HG03039 (cell line): Measurements from ENCODE around the gene TARS2.

Experiments
- ATAC-seq: cut with Tn5 transposase; IDR thresholded peaks from one replicate; pipeline ENCODE4 v1.9.1; 2021; ENCODE audit warnings: mild to moderate bottlenecking, moderate library complexity; ENCODE audit not compliant: unreplicated experiment

TARS2 gene

GRCh38 chr1:150536836-150537731 lies 49.9 kb downstream of the TARS2 start:
- no peak for ATAC-seq

GRCh38 chr1:150537732-150538684 lies 50.8 kb downstream of the TARS2 start:
- ATAC-seq, result no peak

GRCh38 chr1:150543500-150544143 lies 56.4 kb downstream of the TARS2 start:
- ATAC-seq, result no peak

DNA sequence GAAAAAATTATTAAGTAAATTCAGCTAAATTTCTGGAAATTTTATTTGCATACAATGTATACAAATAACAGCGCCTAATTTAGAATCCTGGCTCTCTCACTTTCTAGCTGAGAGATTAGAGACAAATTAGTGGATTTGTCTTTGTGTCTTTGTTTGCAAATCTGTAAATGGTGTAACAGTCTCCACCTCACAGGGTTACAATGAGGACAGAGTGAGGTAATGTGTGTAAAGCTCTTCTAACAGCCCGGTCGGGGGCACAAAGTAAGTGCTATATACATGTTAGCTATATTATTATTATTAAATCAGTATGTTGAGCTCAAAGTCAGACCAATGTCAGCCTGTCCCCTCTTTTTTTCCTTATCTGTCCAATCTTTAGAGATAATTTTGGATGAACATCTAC lies 57.0 kb downstream of the TARS2 start:
- no peak for ATAC-seq

DNA sequence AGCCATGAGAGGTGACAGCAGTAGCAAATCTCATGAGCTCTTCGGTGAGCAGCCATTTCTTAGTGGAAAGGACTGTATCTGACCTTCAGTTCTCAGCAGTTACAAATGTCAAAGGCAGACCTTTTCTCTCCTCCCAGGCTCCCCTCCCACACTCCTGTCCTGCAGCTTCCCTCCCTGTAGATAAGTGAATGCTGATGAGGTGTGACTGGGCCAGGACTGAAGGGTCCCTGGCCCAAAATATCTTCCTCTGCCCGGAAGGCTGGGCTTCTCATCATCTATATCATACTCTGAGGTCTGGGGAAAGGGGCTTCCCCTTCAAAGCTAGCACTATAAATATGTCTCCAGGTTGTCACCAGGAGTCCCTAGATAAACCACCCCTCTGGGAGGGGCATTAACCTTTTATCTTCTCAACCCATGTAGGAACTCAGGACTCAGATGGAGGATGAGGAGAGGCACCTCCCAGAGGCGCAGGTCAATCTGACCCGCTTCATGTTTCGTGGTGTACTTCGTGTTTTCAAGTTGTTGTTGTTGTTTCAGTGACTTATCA lies 58.3 kb downstream of the TARS2 start:
- ATAC-seq, result no peak

- no peak for ATAC-seq
Observed at GRCh38 chr1:150546294-150546937, 59.2 kb downstream of the TARS2 start.

- no peak for ATAC-seq
Observed at GRCh38 chr1:150548324-150548631, 61.1 kb downstream of the TARS2 start.

DNA sequence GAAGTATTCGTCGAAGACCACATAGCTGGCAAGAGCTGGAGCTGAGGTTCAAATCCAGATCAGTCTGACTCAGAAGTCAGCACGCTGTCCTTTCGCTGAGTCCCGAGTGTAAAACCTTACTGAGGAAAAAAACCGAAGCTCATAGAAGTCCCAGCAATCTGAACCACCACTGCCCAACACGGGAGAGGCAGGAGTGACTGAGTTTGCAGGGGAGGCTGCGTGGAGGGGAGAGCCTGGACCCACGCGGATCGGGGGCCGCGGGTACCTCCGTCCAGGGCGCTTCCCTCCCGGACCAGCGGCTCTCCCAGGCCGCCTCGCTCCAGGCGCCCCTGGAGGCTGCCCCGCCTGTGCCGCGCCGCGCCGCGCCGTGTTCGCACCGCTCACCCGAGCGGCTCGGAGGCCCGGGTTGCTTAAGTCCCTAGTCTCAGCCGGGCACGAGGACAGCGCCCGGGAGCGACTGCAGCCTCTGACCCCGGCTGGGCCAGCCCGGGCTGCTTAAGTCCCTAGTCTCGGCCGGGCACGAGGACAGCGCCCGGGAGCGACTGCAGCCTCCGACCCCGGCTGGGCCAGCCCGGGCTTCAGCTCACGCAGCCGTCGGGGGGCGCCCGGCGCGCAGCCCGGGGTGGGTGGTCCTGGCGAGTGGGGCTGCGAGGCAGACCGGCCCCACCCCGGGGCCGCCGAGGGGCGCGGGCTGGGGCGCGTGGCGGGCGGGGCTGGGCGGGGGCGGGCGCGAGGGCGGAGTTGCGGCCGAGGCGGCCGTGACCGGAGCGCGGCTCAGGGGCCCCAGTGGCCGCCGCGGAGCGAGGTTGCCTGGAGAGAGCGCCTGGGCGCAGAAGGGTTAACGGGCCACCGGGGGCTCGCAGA lies 61.6 kb downstream of the TARS2 start, which contains the start of gene ADAMTSL4:
Gene ADAMTSL4, plus strand, starts transcription at position 777 of the 864 bp plus-strand sequence. CDS start 2,881 bp downstream, outside the sequence.
- ATAC-seq, result no peak

DNA sequence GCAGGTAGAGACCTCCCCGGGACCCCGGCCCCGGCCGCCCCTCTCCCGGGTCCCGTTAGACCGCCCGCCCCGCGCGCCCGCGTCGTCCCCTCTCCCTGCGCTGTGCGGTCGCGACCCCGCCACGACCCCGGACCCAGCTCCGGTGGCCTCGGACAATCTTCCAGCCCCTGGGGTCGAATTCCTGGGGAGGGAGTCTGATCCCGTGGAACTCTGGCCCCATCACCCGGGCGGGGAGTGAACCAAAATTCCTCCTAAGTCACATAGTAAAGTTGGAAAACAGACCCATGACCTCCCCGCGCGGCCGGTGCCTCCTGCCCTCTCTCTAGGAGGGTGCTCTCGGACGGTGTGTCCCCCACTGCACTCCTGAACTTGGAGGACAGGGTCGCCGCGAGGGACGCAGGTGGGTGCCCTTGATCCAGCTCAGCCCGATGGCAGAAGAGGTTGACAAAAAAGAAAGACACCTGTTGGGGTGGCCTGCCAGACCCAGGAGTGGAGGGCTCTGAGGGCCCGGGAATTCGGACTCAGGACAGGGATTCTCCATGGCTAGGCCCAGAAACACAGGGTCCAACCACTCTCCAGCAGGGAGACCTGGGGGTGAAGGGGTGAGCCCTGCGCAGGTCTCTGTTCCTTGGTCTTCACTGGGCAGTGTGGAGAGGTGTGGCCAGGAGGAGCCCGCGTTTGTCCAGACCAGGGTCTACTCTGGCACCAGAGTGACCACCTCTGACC lies 62.4 kb downstream of the TARS2 start:
- no peak for ATAC-seq

DNA sequence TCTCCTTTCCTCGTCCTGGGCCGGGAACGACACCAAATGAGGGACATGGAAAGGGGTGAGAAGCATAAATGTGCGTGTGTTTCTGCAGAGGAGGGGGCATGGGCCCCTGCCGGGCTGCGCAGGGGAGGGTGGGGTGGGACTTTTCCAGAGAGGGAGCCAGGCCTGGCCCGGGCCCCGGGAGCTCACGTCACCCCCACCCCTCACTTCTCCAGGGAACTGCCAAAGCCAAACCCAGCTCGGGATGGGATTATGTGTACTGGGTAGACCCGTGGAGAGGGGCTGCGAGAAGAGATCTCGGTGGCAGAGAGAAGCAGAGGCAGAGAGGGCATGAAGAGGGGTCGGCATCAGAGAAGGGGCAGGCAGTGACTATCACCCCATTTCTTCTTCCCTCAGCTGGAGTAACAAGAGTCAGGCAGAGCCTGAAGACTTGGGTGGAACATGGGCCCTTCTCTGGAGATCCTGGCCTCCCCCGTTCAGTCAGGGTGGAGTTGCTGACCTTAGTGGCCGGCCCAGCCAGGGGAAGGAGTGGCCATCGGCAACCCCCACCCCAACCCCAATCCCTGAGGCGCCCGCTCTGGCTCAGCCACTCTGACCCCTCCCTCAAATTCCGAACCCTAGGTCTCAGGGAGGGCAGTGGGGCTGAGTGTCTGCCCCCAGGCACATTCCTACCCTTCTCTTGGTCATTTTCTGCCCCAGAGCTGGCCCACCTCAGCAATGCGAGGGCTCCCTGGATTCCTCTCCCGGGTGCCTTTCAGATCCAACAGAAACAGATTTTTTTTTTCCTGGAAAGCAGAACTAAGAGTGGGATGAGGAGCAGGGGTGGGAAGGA lies 63.2 kb downstream of the TARS2 start:
- ATAC-seq, result no peak

GRCh38 chr1:150551051-150551783 lies 64.0 kb downstream of the TARS2 start:
- ATAC-seq, result no peak

GRCh38 chr1:150551784-150552127 lies 64.5 kb downstream of the TARS2 start:
- ATAC-seq, result no peak

DNA sequence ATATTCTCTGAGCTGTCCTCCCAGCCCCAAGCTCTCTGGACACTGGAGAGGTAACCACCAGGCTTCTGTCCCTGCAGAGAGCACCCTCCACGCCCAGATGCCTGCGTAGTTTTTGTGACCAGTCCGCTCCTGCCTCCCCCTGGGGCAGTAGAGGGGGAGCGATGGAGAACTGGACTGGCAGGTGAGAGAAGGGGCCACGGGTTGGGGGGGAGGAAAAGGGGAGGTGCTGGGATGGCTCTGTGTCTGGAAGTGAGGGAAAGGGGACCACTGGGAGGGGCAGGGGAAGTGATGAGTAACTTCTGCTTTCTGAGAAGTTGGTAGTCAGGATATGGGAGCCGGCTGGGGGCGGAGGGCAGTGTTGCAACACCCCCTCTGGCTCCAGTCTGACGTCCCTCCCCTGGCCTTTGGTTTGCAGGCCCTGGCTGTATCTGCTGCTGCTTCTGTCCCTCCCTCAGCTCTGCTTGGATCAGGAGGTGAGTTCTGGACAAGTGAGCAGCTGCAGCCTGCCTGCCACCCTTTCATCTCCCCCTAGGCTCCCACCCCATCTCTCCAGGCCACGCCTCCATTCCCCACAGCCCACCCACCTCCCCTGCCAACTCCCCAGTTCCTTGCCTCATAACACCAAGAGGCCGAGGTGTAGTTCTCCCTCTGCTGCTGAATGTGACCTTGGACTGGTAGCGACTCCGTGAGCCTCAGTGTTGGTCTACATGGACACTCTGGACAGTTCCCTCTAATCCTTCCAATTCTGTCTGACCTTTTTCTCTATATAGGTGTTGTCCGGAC lies 65.1 kb downstream of the TARS2 start:
- ATAC-seq, result no peak

- no peak for ATAC-seq
Observed at GRCh38 chr1:150552911-150553289, 65.7 kb downstream of the TARS2 start.

DNA sequence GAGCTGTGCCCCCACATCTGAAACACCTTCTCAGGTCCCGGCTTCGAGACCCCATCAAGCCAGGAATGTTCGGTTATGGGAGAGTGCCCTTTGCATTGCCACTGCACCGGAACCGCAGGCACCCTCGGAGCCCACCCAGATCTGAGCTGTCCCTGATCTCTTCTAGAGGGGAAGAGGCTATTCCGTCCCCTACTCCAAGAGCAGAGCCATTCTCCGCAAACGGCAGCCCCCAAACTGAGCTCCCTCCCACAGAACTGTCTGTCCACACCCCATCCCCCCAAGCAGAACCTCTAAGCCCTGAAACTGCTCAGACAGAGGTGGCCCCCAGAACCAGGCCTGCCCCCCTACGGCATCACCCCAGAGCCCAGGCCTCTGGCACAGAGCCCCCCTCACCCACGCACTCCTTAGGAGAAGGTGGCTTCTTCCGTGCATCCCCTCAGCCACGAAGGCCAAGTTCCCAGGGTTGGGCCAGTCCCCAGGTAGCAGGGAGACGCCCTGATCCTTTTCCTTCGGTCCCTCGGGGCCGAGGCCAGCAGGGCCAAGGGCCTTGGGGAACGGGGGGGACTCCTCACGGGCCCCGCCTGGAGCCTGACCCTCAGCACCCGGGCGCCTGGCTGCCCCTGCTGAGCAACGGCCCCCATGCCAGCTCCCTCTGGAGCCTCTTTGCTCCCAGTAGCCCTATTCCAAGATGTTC lies 66.3 kb downstream of the TARS2 start:
- no peak for ATAC-seq

DNA sequence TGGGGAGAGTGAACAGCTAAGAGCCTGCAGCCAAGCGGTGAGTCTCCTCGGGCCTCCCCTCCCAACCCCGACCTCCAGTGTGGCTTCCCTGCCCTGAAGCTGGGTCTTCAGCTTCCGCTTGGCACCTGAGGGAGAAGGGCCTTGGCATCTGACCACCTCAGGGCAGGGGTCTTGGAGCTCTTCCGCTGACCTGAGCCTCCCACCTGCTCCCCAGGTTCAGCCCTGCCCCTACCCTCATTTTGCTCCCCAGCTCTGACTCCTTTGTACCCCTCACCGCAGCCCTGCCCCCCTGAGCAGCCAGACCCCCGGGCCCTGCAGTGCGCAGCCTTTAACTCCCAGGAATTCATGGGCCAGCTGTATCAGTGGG lies 66.8 kb downstream of the TARS2 start:
- no peak for ATAC-seq
